HL-60 (cell line): Measurements from ENCODE around the gene LRRC8D.

Experiments
- DNase-seq, 2 experiments: peaks; one replicate each; pipeline ENCODE4 v3.0.0-alpha.2; 2010 to 2020; ENCODE audit warnings: low read depth in 1 of 2, low spot score in 1 of 2
- H3K27ac ChIP-seq: fragments of 250-450 bp; sonication (Bioruptor Pico); replicated peaks from 2 replicates; pipeline ENCODE4 v1.5.1; 2020; ENCODE audit warnings: mild to moderate bottlenecking, moderate library complexity
- H3K27me3 ChIP-seq: fragments of 250-450 bp; sonication (Bioruptor Pico); 2 replicates; pipeline ENCODE4 v1.5.1; 2021; ENCODE audit warnings: mild to moderate bottlenecking, moderate library complexity; ENCODE audit not compliant: insufficient read depth, poor library complexity, severe bottlenecking
- H3K4me3 ChIP-seq: replicated peaks from 2 replicates; pipeline ENCODE4 v1.5.1; 2011; ENCODE audit warnings: mild to moderate bottlenecking, control low read depth, low read length; ENCODE audit not compliant: insufficient read depth
- CTCF ChIP-seq: IDR thresholded peaks from one replicate; pipeline ENCODE4 v1.5.1; 2011; ENCODE audit warnings: low read length, control low read depth, inconsistent platforms; ENCODE audit not compliant: insufficient read depth
- GABPA ChIP-seq: IDR thresholded peaks from 2 replicates; pipeline ENCODE4 v1.6.1; 2012; ENCODE audit warnings: low read depth
- POLR2AphosphoS5 ChIP-seq: IDR thresholded peaks from 2 replicates; pipeline ENCODE4 v1.6.1; 2012; ENCODE audit warnings: low read depth
- REST ChIP-seq: IDR thresholded peaks from 2 replicates; pipeline ENCODE4 v1.6.1; 2012; ENCODE audit warnings: low read depth; ENCODE audit not compliant: insufficient replicate concordance
- SPI1 ChIP-seq: IDR thresholded peaks from 2 replicates; pipeline ENCODE4 v1.6.1; 2012; ENCODE audit warnings: low read depth, mild to moderate bottlenecking, borderline replicate concordance

Gene LRRC8D

GRCh38 chr1:89948722-89949345 is 128.0 kb downstream of the LRRC8D start:
- TF ChIP-seq REST (no peak), POLR2AphosphoS5 (no peak), GABPA (no peak), CTCF (no peak)
- H3K4me3 ChIP-seq = no peak overlapping the region
- H3K27me3 ChIP-seq = no peaks in the 10 kb centered on the region
- no peak overlapping the region for H3K27ac ChIP-seq
- DNase-seq = no peak

GRCh38 chr1:89949991-89950624 is 129.3 kb downstream of the LRRC8D start:
- no peak overlapping the region for H3K27ac ChIP-seq
- DNase-seq = no peak
- H3K4me3 ChIP-seq = no peak overlapping the region
- no peak for TF ChIP-seq GABPA
- TF ChIP-seq SPI1 = no peak
- no peaks in the 10 kb centered on the region for H3K27me3 ChIP-seq

- Histone ChIP-seq H3K27ac (no peak overlapping the region), H3K4me3 (no peak overlapping the region), H3K27me3 (no peaks in the 10 kb centered on the region)
- TF ChIP-seq GABPA (no peak), SPI1 (no peak), CTCF (no peak), REST (no peak), POLR2AphosphoS5 (no peak)
- DNase-seq = no peak
Observed at GRCh38 chr1:89950703-89951102, 129.9 kb downstream of the LRRC8D start.

GRCh38 chr1:89951766-89952604 is 131.2 kb downstream of the LRRC8D start:
- Histone ChIP-seq H3K27ac (no peak overlapping the region), H3K27me3 (no peaks in the 10 kb centered on the region), H3K4me3 (no peak overlapping the region)
- TF ChIP-seq GABPA (no peak), CTCF (no peak), REST (no peak), POLR2AphosphoS5 (no peak), SPI1 (no peak)
- no peak for DNase-seq
